Ascending aorta (tissue), 2 donors: ENCODE data around the gene MED1. TPM values are rescaled to one million over a fixed set of nuclear protein-coding genes. Genes with fewer than 3 reads are reported as not detected.

Source experiments
- DNase-seq, 2 donors: peaks; one replicate each; pipeline ENCODE4 v3.0.0-alpha.2; 2019; ENCODE audit warnings: low spot score in 2 of 2
- H3K27ac ChIP-seq, 2 donors: fragments of 200-600 bp; sonication (generic); one replicate each; pipeline ENCODE4 v1.5.1; 2016 to 2017; ENCODE audit warnings: mild to moderate bottlenecking in 1 of 2
- H3K27me3 ChIP-seq: fragments of 200-600 bp; sonication (generic); one replicate; pipeline ENCODE4 v1.5.1; 2017
- H3K36me3 ChIP-seq, 2 donors: fragments of 200-600 bp; sonication (generic); one replicate each; pipeline ENCODE4 v1.5.1; 2016
- H3K4me1 ChIP-seq, 2 donors: fragments of 200-600 bp; sonication (generic); one replicate each; pipeline ENCODE4 v1.5.1; 2016 to 2017; ENCODE audit warnings: mild to moderate bottlenecking in 1 of 2
- H3K4me3 ChIP-seq, 2 donors: fragments of 200-600 bp; sonication (generic); one replicate each; pipeline ENCODE4 v1.5.1; 2016 to 2017; ENCODE audit warnings: mild to moderate bottlenecking in 1 of 2
- H3K9me3 ChIP-seq, 2 donors: fragments of 200-600 bp; sonication (generic); one replicate each; pipeline ENCODE4 v1.5.1; 2016
- CTCF ChIP-seq, 3 experiments: fragments of 200-600 bp in 2 of 3; fragments of 450-650 bp in 1 of 3; sonication (generic) in 2 of 3; IDR thresholded peaks; one replicate each; pipeline ENCODE4 v1.5.1; 2016 to 2019; ENCODE audit warnings: antibody characterized with exemption in 3 of 3, mild to moderate bottlenecking in 1 of 3, moderate library complexity in 1 of 3
- intact Hi-C: fragments of 100-400 bp; cut with DNase I; formaldehyde crosslinking; loops from one replicate; pipeline ENCODE4 v1.15.1; 2023
- total RNA-seq: library from RNA; depleted of rRNA; stranded (reverse); fragments of >200 nt; gene quantifications from one replicate; pipeline ENCODE4 v1.1.0, GENCODE V29; 2016

Gene MED1
- total RNA-seq, 1 donor from 2014 or later = 11.8 TPM

- peak in 1 of 3 experiments; percentile 5 for TF ChIP-seq CTCF (IDR thresholded peaks at IDR 0.05)
- peak within 1 kb of the TSS; percentile 89 to 96 for H3K27ac ChIP-seq
These were observed 49.4 kb downstream of the MED1 start, which contains the start of gene FBXL20 for GRCh38 chr17:39401412-39402243. Gene FBXL20 (minus strand): TSS chr17:39401626. CDS start chr17:39401402, 224 bp downstream.

GRCh38 chr17:39400547-39401411, 50.3 kb downstream of the MED1 start:
- Histone ChIP-seq H3K27ac (peak overlapping the region; percentile 89 to 96), H3K4me1 (peaks cover 0 to 14% of the 10 kb centered on the region in 2 donors), H3K4me3 (peak overlapping the region; percentile 96 to 97), H3K9me3 (no peaks in the 10 kb centered on the region), H3K27me3 (no peaks in the 10 kb centered on the region), H3K36me3 (peaks cover 0 to 6% of the 10 kb centered on the region in 2 donors)
- TF ChIP-seq CTCF (IDR thresholded peaks at IDR 0.05) = no peak
- no peak for DNase-seq
- intact Hi-C loops = loop anchor here (5.0 kb wide), 4 partner anchors 33 to 203 kb away; partner anchors contain the start of genes CACNB1 and CDK12

More at GRCh38 chr17:39401412-39402243, 49.4 kb downstream of the MED1 start, which contains the start of gene FBXL20:
- Histone ChIP-seq H3K36me3 (peaks cover 0 to 6% of the 10 kb centered on the region in 2 donors), H3K27me3 (no peaks in the 10 kb centered on the region), H3K9me3 (no peaks in the 10 kb centered on the region), H3K4me1 (peaks cover 0 to 14% of the 10 kb centered on the region in 2 donors), H3K4me3 (peak within 1 kb of the TSS; percentile 96 to 97)
- DNase-seq = peak; percentile 84 to 96
- intact Hi-C loops = loop anchor here (2.0 to 5.0 kb wide), 5 partner anchors 34 to 204 kb away; partner anchors contain the start of genes CACNB1, CDK12 and MED1

- no peak for TF ChIP-seq CTCF (IDR thresholded peaks at IDR 0.05)
- H3K27ac ChIP-seq = peak overlapping the region; percentile 89 to 96
- H3K27me3 ChIP-seq = no peaks in the 10 kb centered on the region
- intact Hi-C loops = loop anchor here (5.0 kb wide), 4 partner anchors 32 to 202 kb away; partner anchors contain the start of genes CACNB1 and CDK12
- H3K9me3 ChIP-seq = no peaks in the 10 kb centered on the region
- DNase-seq = no peak
- H3K36me3 ChIP-seq = no peaks in the 10 kb centered on the region
- peaks cover 0 to 14% of the 10 kb centered on the region in 2 donors for H3K4me1 ChIP-seq
- peak overlapping the region in 1 of 2 donors; percentile 96 for H3K4me3 ChIP-seq
These were observed 51.3 kb downstream of the MED1 start for GRCh38 chr17:39399791-39400190.

- peak overlapping the region in 1 of 2 donors; percentile 38 for H3K4me3 ChIP-seq
- H3K9me3 ChIP-seq = no peaks in the 10 kb centered on the region
- DNase-seq = no peak
- H3K27ac ChIP-seq = peak overlapping the region; percentile 18 to 68
- peaks cover under 1 to 3% of the 10 kb centered on the region in 2 donors for H3K36me3 ChIP-seq
- TF ChIP-seq CTCF (IDR thresholded peaks at IDR 0.05) = peak; percentile 24 to 44 (median 28)
- H3K27me3 ChIP-seq = no peaks in the 10 kb centered on the region
- intact Hi-C loops = no loop called here
- peaks cover 0 to 19% of the 10 kb centered on the region in 2 donors for H3K4me1 ChIP-seq
These were observed 57.3 kb downstream of the MED1 start for GRCh38 chr17:39393736-39394135.

- no peak for DNase-seq
- peaks cover 0 to 19% of the 10 kb centered on the region in 2 donors for H3K4me1 ChIP-seq
- no peak for TF ChIP-seq CTCF (IDR thresholded peaks at IDR 0.05)
- H3K4me3 ChIP-seq = no peak overlapping the region
- H3K27ac ChIP-seq = peak overlapping the region in 1 of 2 donors; percentile 12
- intact Hi-C loops = no loop called here
- no peaks in the 10 kb centered on the region for H3K9me3 ChIP-seq
- no peaks in the 10 kb centered on the region for H3K27me3 ChIP-seq
- H3K36me3 ChIP-seq = peaks cover 9 to 13% of the 10 kb centered on the region in 2 donors
These were observed 59.6 kb downstream of the MED1 start for GRCh38 chr17:39391448-39391847.
